WTC11 (cell line): ENCODE measurements around the gene EML6. TPM values are rescaled to one million over a fixed set of nuclear protein-coding genes. Genes with fewer than 3 reads are reported as not detected.

Source experiments
- ATAC-seq: fragments of 200-7000 bp; cut with Tn5 transposase; 2 replicates; pipeline ENCODE4 v1.10.0; 2021; ENCODE audit warnings: mild to moderate bottlenecking, moderate library complexity
- CTCF ChIA-PET: fragments of 300-600 bp; sonication (Branson Sonifier 250); formaldehyde crosslinking; loops from one replicate; lab custom pipeline; 2021; ENCODE audit warnings: antibody characterized with exemption; lab: Charles Lee
- POLR2A ChIA-PET: fragments of 350-600 bp; sonication (Branson Sonifier 250); formaldehyde crosslinking; loops from one replicate; lab custom pipeline; 2021; ENCODE audit warnings: antibody characterized with exemption; lab: Charles Lee
- DNase-seq: peaks from one replicate; pipeline ENCODE4 v3.0.0; 2021; ENCODE audit warnings: low spot score
- H3K27ac Mint-ChIP-seq: 2 replicates; pipeline ENCODE4 v1.8.0; 2021; ENCODE audit warnings: mixed read lengths
- H3K27me3 Mint-ChIP-seq: 2 replicates; pipeline ENCODE4 v1.8.0; 2021; ENCODE audit warnings: low read depth, mild to moderate bottlenecking, moderate library complexity, mixed read lengths
- H3K36me3 Mint-ChIP-seq: 2 replicates; pipeline ENCODE4 v1.8.0; 2021; ENCODE audit warnings: mixed read lengths
- H3K4me1 Mint-ChIP-seq: 2 replicates; pipeline ENCODE4 v1.8.0; 2022; ENCODE audit warnings: mixed read lengths
- H3K4me3 Mint-ChIP-seq: 2 replicates; pipeline ENCODE4 v1.8.0; 2021; ENCODE audit warnings: mild to moderate bottlenecking, moderate library complexity, mixed read lengths
- H3K9me3 Mint-ChIP-seq: 2 replicates; pipeline ENCODE4 v1.8.0; 2021; ENCODE audit warnings: mixed read lengths
- ATF1 ChIP-seq: sonication (generic); formaldehyde crosslinking; IDR thresholded peaks from 2 replicates; pipeline ENCODE4 v1.8.1; 2023; ENCODE audit warnings: mild to moderate bottlenecking, moderate library complexity, missing genetic modification reagents
- ATF3 ChIP-seq: sonication (generic); formaldehyde crosslinking; conservative IDR thresholded peaks from 2 replicates; pipeline ENCODE4 v1.8.1; 2022; ENCODE audit warnings: mild to moderate bottlenecking, missing genetic modification reagents
- CBFB ChIP-seq: sonication (generic); formaldehyde crosslinking; IDR thresholded peaks from 2 replicates; pipeline ENCODE4 v1.8.1; 2022; ENCODE audit warnings: mild to moderate bottlenecking, low read depth, missing genetic modification reagents
- CREM ChIP-seq: sonication (generic); formaldehyde crosslinking; IDR thresholded peaks from 2 replicates; pipeline ENCODE4 v1.8.1; 2022; ENCODE audit warnings: mild to moderate bottlenecking, missing genetic modification reagents, moderate library complexity
- FOXP1 ChIP-seq: sonication (generic); formaldehyde crosslinking; IDR thresholded peaks from 2 replicates; pipeline ENCODE4 v1.8.0; 2022; ENCODE audit warnings: missing genetic modification reagents, mild to moderate bottlenecking, moderate library complexity, borderline replicate concordance
- GTF2I ChIP-seq: fragments of 250-450 bp; sonication (Bioruptor Pico); conservative IDR thresholded peaks from 2 replicates; pipeline ENCODE4 v1.4.0; 2021; ENCODE audit warnings: mild to moderate bottlenecking
- JAZF1 ChIP-seq: fragments of 250-450 bp; sonication (Bioruptor Pico); IDR thresholded peaks from 2 replicates; pipeline ENCODE4 v1.9.0; 2021; ENCODE audit warnings: moderate library complexity, mild to moderate bottlenecking, inconsistent platforms
- NFE2L1 ChIP-seq: sonication (generic); formaldehyde crosslinking; IDR thresholded peaks from 2 replicates; pipeline ENCODE4 v1.8.1; 2023; ENCODE audit warnings: missing genetic modification reagents
- NR1H2 ChIP-seq: sonication (generic); formaldehyde crosslinking; IDR thresholded peaks from 2 replicates; pipeline ENCODE4 v1.9.0; 2021; ENCODE audit warnings: mild to moderate bottlenecking, moderate library complexity, missing genetic modification reagents
- SMAD3 ChIP-seq: sonication (generic); formaldehyde crosslinking; IDR thresholded peaks from 2 replicates; pipeline ENCODE4 v1.8.0; 2022; ENCODE audit warnings: missing genetic modification reagents, mild to moderate bottlenecking, borderline replicate concordance
- SOX15 ChIP-seq: fragments of 250-450 bp; sonication (Bioruptor Pico); IDR thresholded peaks from 2 replicates; pipeline ENCODE4 v1.9.0; 2021; ENCODE audit warnings: mild to moderate bottlenecking
- TEAD4 ChIP-seq: sonication (generic); formaldehyde crosslinking; IDR thresholded peaks from 2 replicates; pipeline ENCODE4 v1.8.0; 2022; ENCODE audit warnings: mild to moderate bottlenecking, missing genetic modification reagents
- ZMAT4 ChIP-seq: fragments of 250-450 bp; sonication (Bioruptor Pico); IDR thresholded peaks from 2 replicates; pipeline ENCODE4 v1.9.0; 2021; ENCODE audit warnings: mild to moderate bottlenecking
- ZNF121 ChIP-seq: sonication (generic); formaldehyde crosslinking; IDR thresholded peaks from 2 replicates; pipeline ENCODE4 v1.8.0; 2023; ENCODE audit warnings: missing genetic modification reagents
- ZNF219 ChIP-seq: sonication (generic); formaldehyde crosslinking; IDR thresholded peaks from 2 replicates; pipeline ENCODE4 v1.8.0; 2023; ENCODE audit warnings: missing genetic modification reagents, mild to moderate bottlenecking, borderline replicate concordance
- ZNF232 ChIP-seq: sonication (generic); formaldehyde crosslinking; IDR thresholded peaks from 2 replicates; pipeline ENCODE4 v1.8.0; 2022; ENCODE audit warnings: mild to moderate bottlenecking, missing genetic modification reagents
- ZNF281 ChIP-seq: sonication (generic); formaldehyde crosslinking; IDR thresholded peaks from 2 replicates; pipeline ENCODE4 v1.8.0; 2023; ENCODE audit warnings: mild to moderate bottlenecking, missing genetic modification reagents
- ZNF317 ChIP-seq: sonication (generic); formaldehyde crosslinking; IDR thresholded peaks from 2 replicates; pipeline ENCODE4 v1.8.1; 2023; ENCODE audit warnings: low read depth, mild to moderate bottlenecking, moderate library complexity, missing genetic modification reagents, borderline replicate concordance
- ZNF416 ChIP-seq: fragments of 250-450 bp; sonication (Bioruptor Pico); IDR thresholded peaks from 2 replicates; pipeline ENCODE4 v1.9.0; 2021; ENCODE audit warnings: mild to moderate bottlenecking, inconsistent platforms
- total RNA-seq: library from RNA; stranded (reverse); gene quantifications from 3 replicates; pipeline ENCODE4 v1.2.3, GENCODE V29; 2021
- TF ChIP-seq, protein P1 (sequence below): sonication (generic); formaldehyde crosslinking; IDR thresholded peaks from 2 replicates; pipeline ENCODE4 v1.8.1; 2023; ENCODE audit warnings: mild to moderate bottlenecking, moderate library complexity, missing genetic modification reagents
- TF ChIP-seq, protein P2 (sequence below): sonication (generic); formaldehyde crosslinking; IDR thresholded peaks from 2 replicates; pipeline ENCODE4 v1.8.1; 2023; ENCODE audit warnings: mild to moderate bottlenecking, missing genetic modification reagents, moderate library complexity
- TF ChIP-seq, protein P3 (sequence below): sonication (generic); formaldehyde crosslinking; IDR thresholded peaks from 2 replicates; pipeline ENCODE4 v1.8.0; 2023; ENCODE audit warnings: missing genetic modification reagents, mild to moderate bottlenecking, borderline replicate concordance

Gene EML6
- total RNA-seq, 1 experiment from 2014 or later, result 2.1 TPM

GRCh38 chr2:54977149-54977548, 253.7 kb downstream of the EML6 start:
- POLR2A ChIA-PET, result interaction anchor here (0.6 kb wide), 1 partner anchor 69 kb away, joined by 4 read pairs; no protein-coding TSS in a partner anchor
- Mint-ChIP-seq H3K36me3 (peaks cover 8% of the 10 kb centered on the region), H3K9me3 (no peaks in the 10 kb centered on the region), H3K27me3 (no peaks in the 10 kb centered on the region), H3K4me1 (peaks cover 10% of the 10 kb centered on the region), H3K4me3 (no peak overlapping the region), H3K27ac (no peak overlapping the region)
- TF ChIP-seq JAZF1 (CRISPR knock-in tag) (no peak), ZNF232 (no peak), TEAD4 (CRISPR knock-in tag) (no peak), FOXP1 (CRISPR knock-in tag) (no peak), GTF2I (CRISPR knock-in tag) (no peak), SMAD3 (CRISPR knock-in tag) (no peak), CBFB (CRISPR knock-in tag) (no peak), ZNF317 (CRISPR knock-in tag) (no peak), CREM (CRISPR knock-in tag) (no peak), ZMAT4 (CRISPR knock-in tag) (no peak), NR1H2 (CRISPR knock-in tag) (no peak), ZNF416 (CRISPR knock-in tag) (no peak)
- TF ChIP-seq, protein P1, sequence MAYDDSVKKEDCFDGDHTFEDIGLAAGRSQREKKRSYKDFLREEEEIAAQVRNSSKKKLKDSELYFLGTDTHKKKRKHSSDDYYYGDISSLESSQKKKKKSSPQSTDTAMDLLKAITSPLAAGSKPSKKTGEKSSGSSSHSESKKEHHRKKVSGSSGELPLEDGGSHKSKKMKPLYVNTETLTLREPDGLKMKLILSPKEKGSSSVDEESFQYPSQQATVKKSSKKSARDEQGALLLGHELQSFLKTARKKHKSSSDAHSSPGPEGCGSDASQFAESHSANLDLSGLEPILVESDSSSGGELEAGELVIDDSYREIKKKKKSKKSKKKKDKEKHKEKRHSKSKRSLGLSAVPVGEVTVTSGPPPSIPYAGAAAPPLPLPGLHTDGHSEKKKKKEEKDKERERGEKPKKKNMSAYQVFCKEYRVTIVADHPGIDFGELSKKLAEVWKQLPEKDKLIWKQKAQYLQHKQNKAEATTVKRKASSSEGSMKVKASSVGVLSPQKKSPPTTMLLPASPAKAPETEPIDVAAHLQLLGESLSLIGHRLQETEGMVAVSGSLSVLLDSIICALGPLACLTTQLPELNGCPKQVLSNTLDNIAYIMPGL, result no peak
- CTCF ChIA-PET, result interaction anchor here (0.9 to 1.3 kb wide), 3 partner anchors 13 to 200 kb away, joined by 3 to 4 read pairs (median 3); no protein-coding TSS in a partner anchor
- DNase-seq (no peak), ATAC-seq (no peak)

- POLR2A ChIA-PET, result no interaction called here
- DNase-seq (no peak), ATAC-seq (no peak)
- H3K9me3 Mint-ChIP-seq, result no peaks in the 10 kb centered on the region
- CTCF ChIA-PET, result interaction anchor here (1.3 kb wide), 1 partner anchor 79 kb away, joined by 3 read pairs; no protein-coding TSS in a partner anchor
- H3K4me3 Mint-ChIP-seq, result no peak overlapping the region
- peaks cover 10% of the 10 kb centered on the region for H3K4me1 Mint-ChIP-seq
- H3K36me3 Mint-ChIP-seq, result peaks cover 11% of the 10 kb centered on the region
- TF ChIP-seq ATF1 (CRISPR knock-in tag) (no peak), GTF2I (CRISPR knock-in tag) (no peak), ZNF281 (CRISPR knock-in tag) (no peak), ZNF219 (CRISPR knock-in tag) (no peak), ATF3 (CRISPR knock-in tag) (no peak), ZNF416 (CRISPR knock-in tag) (no peak), SOX15 (CRISPR knock-in tag) (no peak), ZNF121 (CRISPR knock-in tag) (no peak), NFE2L1 (CRISPR knock-in tag) (no peak)
- TF ChIP-seq, protein P2, sequence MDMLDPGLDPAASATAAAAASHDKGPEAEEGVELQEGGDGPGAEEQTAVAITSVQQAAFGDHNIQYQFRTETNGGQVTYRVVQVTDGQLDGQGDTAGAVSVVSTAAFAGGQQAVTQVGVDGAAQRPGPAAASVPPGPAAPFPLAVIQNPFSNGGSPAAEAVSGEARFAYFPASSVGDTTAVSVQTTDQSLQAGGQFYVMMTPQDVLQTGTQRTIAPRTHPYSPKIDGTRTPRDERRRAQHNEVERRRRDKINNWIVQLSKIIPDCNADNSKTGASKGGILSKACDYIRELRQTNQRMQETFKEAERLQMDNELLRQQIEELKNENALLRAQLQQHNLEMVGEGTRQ (CRISPR knock-in tag), result no peak
- TF ChIP-seq, protein P3, sequence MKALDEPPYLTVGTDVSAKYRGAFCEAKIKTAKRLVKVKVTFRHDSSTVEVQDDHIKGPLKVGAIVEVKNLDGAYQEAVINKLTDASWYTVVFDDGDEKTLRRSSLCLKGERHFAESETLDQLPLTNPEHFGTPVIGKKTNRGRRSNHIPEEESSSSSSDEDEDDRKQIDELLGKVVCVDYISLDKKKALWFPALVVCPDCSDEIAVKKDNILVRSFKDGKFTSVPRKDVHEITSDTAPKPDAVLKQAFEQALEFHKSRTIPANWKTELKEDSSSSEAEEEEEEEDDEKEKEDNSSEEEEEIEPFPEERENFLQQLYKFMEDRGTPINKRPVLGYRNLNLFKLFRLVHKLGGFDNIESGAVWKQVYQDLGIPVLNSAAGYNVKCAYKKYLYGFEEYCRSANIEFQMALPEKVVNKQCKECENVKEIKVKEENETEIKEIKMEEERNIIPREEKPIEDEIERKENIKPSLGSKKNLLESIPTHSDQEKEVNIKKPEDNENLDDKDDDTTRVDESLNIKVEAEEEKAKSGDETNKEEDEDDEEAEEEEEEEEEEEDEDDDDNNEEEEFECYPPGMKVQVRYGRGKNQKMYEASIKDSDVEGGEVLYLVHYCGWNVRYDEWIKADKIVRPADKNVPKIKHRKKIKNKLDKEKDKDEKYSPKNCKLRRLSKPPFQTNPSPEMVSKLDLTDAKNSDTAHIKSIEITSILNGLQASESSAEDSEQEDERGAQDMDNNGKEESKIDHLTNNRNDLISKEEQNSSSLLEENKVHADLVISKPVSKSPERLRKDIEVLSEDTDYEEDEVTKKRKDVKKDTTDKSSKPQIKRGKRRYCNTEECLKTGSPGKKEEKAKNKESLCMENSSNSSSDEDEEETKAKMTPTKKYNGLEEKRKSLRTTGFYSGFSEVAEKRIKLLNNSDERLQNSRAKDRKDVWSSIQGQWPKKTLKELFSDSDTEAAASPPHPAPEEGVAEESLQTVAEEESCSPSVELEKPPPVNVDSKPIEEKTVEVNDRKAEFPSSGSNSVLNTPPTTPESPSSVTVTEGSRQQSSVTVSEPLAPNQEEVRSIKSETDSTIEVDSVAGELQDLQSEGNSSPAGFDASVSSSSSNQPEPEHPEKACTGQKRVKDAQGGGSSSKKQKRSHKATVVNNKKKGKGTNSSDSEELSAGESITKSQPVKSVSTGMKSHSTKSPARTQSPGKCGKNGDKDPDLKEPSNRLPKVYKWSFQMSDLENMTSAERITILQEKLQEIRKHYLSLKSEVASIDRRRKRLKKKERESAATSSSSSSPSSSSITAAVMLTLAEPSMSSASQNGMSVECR (CRISPR knock-in tag), result no peak
- TF ChIP-seq, all 79 proteins: peak for 0
- Mint-ChIP-seq H3K27ac (no peak overlapping the region), H3K27me3 (no peaks in the 10 kb centered on the region)
These were observed 256.0 kb downstream of the EML6 start for GRCh38 chr2:54979321-54980044.
